ENCODE data around the gene SHFL. TPM values are rescaled to one million over a fixed set of nuclear protein-coding genes. Genes with fewer than 3 reads are reported as not detected.

Gene SHFL
- total RNA-seq, 1 experiment from 2014 or later: 17.4 TPM

- Histone ChIP-seq H3K9me3 (ENCODE audit: control insufficient read depth, insufficient read depth, low read depth, low read length) (no peaks in the 10 kb centered on the region), H3K27me3 (ENCODE audit: control insufficient read depth, insufficient read depth, low read length) (no peaks in the 10 kb centered on the region), H3K4me3 (ENCODE audit: low read depth in 2 of 2, low read length in 2 of 2) (no peak overlapping the region), H3K4me1 (ENCODE audit: control insufficient read depth, insufficient read depth, low read length) (peaks cover 5% of the 10 kb centered on the region; the same call in 1 of the 2 replicates), H3K27ac (ENCODE audit: low read length) (no peak overlapping the region), H3K36me3 (ENCODE audit: control insufficient read depth, insufficient read depth, low read length) (no peaks in the 10 kb centered on the region)
- BruUV-seq (replicated peaks): no TSS peak
- POLR2A ChIA-PET: no interaction called here
- TF ChIP-seq TCF7L2 (IDR thresholded peaks at IDR 0.05; ENCODE audit: low read depth, low read length): no peak
- TF ChIP-seq SIN3A (IDR thresholded peaks at IDR 0.05; ENCODE audit: borderline replicate concordance, insufficient read depth, low read depth, low read length): no peak
- TF ChIP-seq POLR2AphosphoS5 (IDR thresholded peaks at IDR 0.05; ENCODE audit: low read depth, low read length): no peak
- no peak for TF ChIP-seq REST (IDR thresholded peaks at IDR 0.05; ENCODE audit: insufficient read depth in 1 of 2, low read depth in 2 of 2, low read length in 1 of 2)
- TF ChIP-seq, protein P1, sequence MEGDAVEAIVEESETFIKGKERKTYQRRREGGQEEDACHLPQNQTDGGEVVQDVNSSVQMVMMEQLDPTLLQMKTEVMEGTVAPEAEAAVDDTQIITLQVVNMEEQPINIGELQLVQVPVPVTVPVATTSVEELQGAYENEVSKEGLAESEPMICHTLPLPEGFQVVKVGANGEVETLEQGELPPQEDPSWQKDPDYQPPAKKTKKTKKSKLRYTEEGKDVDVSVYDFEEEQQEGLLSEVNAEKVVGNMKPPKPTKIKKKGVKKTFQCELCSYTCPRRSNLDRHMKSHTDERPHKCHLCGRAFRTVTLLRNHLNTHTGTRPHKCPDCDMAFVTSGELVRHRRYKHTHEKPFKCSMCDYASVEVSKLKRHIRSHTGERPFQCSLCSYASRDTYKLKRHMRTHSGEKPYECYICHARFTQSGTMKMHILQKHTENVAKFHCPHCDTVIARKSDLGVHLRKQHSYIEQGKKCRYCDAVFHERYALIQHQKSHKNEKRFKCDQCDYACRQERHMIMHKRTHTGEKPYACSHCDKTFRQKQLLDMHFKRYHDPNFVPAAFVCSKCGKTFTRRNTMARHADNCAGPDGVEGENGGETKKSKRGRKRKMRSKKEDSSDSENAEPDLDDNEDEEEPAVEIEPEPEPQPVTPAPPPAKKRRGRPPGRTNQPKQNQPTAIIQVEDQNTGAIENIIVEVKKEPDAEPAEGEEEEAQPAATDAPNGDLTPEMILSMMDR (IDR thresholded peaks at IDR 0.05): no peak
- in situ Hi-C loops (cut with HindIII; ENCODE audit: low pct_unique_long_range_greater_than_20kb, low sequenced_read_pairs): no loop called here
- CTCF ChIA-PET: no interaction called here
- DNase-seq (ENCODE audit: low read depth, low spot score): no peak
- intact Hi-C loops (cut with micrococcal nuclease; ENCODE audit: unreplicated experiment): no loop called here
- ATAC-seq: no peak
These were observed 48.8 kb upstream of the SHFL start for GRCh38 chr19:10037367-10037766.

DNA sequence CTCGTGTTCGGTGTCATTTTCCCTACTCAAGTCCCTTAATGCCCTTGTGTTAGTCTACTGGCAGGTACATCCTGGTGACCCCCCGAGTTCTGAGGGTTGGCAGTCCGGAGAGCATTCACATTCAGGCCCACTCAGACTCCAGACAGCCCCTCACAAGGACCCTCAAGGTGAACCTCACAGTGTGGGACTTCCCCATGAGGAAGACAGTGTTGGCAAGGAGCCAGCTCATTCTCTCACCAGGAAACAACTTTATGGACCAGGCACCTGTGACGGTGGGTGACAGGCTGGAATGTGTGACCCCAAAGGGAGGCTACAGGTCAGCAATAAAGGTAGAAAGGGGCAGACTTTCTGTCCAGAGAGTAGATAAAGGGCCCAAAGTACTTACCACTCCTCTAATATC lies 48.3 kb upstream of the SHFL start:
- no peak for ATAC-seq
- Histone ChIP-seq H3K27me3 (ENCODE audit: control insufficient read depth, insufficient read depth, low read length) (no peaks in the 10 kb centered on the region), H3K4me3 (ENCODE audit: low read depth in 2 of 2, low read length in 2 of 2) (no peak overlapping the region), H3K27ac (ENCODE audit: low read length) (no peak overlapping the region), H3K9me3 (ENCODE audit: control insufficient read depth, insufficient read depth, low read depth, low read length) (no peaks in the 10 kb centered on the region), H3K4me1 (ENCODE audit: control insufficient read depth, insufficient read depth, low read length) (peaks cover 5% of the 10 kb centered on the region; the same call in 1 of the 2 replicates), H3K36me3 (ENCODE audit: control insufficient read depth, insufficient read depth, low read length) (no peaks in the 10 kb centered on the region)
- no TSS peak for BruUV-seq (replicated peaks)
- DNase-seq (ENCODE audit: low read depth, low spot score): no peak
- in situ Hi-C loops (cut with HindIII; ENCODE audit: low pct_unique_long_range_greater_than_20kb, low sequenced_read_pairs): no loop called here
- TF ChIP-seq POLR2AphosphoS5 (IDR thresholded peaks at IDR 0.05; ENCODE audit: low read depth, low read length): no peak
- POLR2A ChIA-PET: no interaction called here
- CTCF ChIA-PET: no interaction called here
- intact Hi-C loops (cut with micrococcal nuclease; ENCODE audit: unreplicated experiment): no loop called here

DNA sequence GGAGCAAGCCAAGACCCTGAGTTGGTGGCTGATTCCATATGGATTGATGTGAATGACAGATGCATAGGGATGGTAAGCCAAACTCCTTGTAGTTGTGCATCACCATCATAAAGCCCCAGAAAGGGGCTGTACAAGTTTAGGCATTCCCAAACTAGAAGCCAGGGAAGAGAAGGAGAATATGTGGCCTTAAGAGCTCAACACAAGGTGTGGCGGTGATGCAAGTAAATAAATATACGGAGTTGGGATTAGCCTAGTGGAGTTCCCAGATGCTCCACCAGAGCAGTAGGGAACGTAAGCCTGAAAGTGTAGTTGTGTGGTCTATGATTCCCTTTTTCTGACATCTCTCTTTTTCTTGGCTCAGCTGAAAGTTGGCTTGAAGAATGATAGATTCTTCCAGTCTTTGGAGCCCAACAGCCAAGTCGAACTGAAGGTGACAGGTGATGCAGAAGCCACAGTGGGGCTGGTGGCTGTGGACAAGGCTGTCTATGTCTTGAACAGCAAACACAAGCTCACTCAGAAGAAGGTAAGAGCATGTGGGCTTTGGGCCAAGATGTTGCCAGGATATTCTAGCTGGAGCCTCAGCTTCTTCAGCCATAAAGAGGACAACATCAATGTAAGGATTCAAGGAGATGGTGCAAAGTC lies 42.7 kb upstream of the SHFL start:
- H3K9me3 ChIP-seq (ENCODE audit: control insufficient read depth, insufficient read depth, low read depth, low read length): no peaks in the 10 kb centered on the region
- TF ChIP-seq, protein P1 (IDR thresholded peaks at IDR 0.05): no peak
- no peak for TF ChIP-seq POLR2AphosphoS5 (IDR thresholded peaks at IDR 0.05; ENCODE audit: low read depth, low read length)
- TF ChIP-seq TCF7L2 (IDR thresholded peaks at IDR 0.05; ENCODE audit: low read depth, low read length): no peak
- TF ChIP-seq REST (IDR thresholded peaks at IDR 0.05; ENCODE audit: insufficient read depth in 1 of 2, low read depth in 2 of 2, low read length in 1 of 2): no peak
- no peak for TF ChIP-seq SIN3A (IDR thresholded peaks at IDR 0.05; ENCODE audit: borderline replicate concordance, insufficient read depth, low read depth, low read length)

More for the DNA sequence above, 42.7 kb upstream of the SHFL start:
- POLR2A ChIA-PET: no interaction called here
- no peaks in the 10 kb centered on the region for H3K36me3 ChIP-seq (ENCODE audit: control insufficient read depth, insufficient read depth, low read length)
- BruUV-seq (replicated peaks): no TSS peak
- no peaks in the 10 kb centered on the region for H3K27me3 ChIP-seq (ENCODE audit: control insufficient read depth, insufficient read depth, low read length)
- no peak for ATAC-seq
- no peaks in the 10 kb centered on the region for H3K4me1 ChIP-seq (ENCODE audit: control insufficient read depth, insufficient read depth, low read length)
- DNase-seq (ENCODE audit: low read depth, low spot score): no peak
- in situ Hi-C loops (cut with HindIII; ENCODE audit: low pct_unique_long_range_greater_than_20kb, low sequenced_read_pairs): no loop called here
- intact Hi-C loops (cut with micrococcal nuclease; ENCODE audit: unreplicated experiment): no loop called here
- no peak overlapping the region for H3K4me3 ChIP-seq (ENCODE audit: low read depth in 2 of 2, low read length in 2 of 2)
- CTCF ChIA-PET: no interaction called here
- no peak overlapping the region for H3K27ac ChIP-seq (ENCODE audit: low read length)
